GM21381 (cell line): ENCODE results near the gene IL17B.
"Not testable (repeated sequence)": the region's sequence is repeated elsewhere in the genome, so short reads cannot be mapped to it uniquely, and the experiment has no call there.

ENCODE experiments used
- ATAC-seq: cut with Tn5 transposase; IDR thresholded peaks from one replicate; pipeline ENCODE4 v1.9.1; 2021; ENCODE audit warnings: mild to moderate bottlenecking, moderate library complexity; ENCODE audit not compliant: unreplicated experiment

Gene IL17B

DNA sequence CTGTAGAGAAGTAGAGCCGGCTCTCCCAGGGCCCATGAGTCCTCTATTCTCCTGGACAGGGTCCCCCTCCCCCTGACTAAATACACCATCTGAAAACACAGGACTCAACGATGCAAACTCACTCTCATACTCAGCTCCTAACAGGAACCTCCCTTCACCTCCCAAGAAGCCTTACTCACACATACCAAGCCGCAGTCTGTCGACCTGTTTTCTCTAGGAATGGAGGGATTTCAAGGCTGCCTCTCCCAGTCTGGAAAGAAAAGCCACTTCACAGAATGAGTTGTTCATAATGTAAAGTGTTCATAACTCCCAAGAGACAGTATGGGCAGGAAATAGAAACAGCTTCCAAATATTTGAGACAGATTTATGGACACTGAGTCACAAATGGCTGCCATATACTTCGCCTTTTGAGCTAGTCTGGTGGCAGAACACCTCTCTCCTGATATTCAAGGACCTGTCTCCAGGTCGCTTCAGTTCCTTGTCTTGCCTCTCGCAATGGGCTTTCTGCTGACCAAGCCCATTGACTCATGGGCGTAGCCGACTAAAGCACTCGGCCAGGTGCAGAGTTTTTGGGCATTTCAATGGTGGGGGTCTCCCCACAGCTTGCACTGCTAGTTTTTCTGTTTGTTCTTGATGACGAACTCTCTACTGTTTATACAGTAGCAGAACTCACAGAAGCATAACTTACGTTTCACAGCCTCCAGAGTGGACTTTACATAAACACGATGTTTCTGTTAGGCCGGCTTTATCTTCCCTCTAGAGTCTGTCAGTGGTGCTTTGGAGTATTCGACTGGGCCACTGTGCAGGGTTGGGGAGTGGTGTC, 25.0 kb upstream of the IL17B start:
- no peak for ATAC-seq

DNA sequence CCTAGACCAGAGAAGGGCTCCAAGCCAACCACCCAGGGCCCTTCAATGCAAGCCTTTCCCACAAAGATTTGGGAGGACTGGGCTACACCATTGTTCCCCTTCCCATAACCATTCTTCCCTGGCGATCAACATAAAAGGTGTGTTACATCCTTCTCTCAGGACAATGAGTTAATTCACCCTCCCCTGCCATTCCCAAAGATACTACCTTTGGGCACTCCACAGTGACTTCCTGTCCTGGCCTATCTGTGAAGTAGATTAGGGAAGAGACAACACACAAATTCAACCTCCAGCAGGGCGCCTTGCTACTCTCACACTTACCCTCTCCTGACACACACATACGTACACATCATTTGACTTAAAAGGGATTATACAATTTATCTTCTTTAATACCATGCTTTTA, 23.2 kb upstream of the IL17B start:
- ATAC-seq: no peak

DNA sequence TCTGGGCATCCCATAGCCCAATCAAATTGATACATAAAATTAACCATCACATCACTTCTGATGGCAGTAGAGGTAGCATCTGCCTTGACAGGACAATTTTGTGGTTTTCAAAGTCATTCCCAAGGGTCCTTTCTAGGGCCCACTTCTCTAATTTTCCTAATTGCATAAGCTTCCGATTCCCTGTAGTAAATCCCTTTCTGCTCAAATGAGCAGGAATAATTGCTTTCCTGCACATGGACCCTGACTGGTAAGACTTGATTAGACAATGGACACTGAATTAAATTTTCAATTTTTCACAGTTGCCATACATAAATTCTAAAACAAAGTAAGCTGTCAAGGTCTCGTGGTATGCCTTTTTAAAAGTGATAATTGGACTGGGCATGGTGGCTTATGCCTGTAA, 22.0 kb upstream of the IL17B start:
- no peak for ATAC-seq

DNA sequence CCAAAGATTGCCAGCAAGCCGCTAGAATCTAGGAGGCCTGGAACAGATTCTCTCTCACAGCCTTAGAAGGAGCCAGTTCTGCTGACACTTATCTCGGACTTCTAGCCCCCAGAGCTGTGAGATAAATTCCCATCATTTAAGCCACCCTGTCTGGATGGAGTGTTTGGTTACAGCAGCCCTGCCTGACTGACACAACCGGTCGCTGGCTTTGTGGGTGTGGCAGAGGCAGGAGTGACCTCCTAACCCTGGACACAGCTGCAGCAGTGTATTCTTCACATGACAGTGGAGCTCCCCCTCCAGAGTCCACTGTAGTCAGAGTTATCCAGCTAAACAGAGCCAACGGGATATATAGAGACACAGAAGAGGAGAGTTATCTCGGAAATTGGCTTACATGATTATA, 21.2 kb upstream of the IL17B start:
- ATAC-seq: no peak

DNA sequence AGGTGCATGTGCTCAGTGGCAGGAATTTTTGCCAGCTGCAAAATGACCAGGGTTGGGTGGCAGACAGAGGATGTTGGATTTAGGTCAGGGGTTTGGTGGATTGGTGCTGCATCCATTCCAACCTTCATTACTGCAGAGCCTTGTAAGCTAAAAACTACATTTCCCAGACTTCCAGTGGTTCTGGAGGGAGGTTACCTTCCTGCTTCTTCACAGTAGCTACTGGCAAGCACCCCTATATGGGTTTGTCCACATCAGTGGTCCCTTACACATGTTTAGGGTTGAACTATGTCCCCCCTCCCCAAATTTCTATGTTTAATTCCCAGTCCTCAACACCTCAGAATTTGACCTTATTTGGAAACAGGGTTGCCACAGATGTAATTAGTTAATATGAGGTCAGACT, 20.7 kb upstream of the IL17B start:
- no peak for ATAC-seq

DNA sequence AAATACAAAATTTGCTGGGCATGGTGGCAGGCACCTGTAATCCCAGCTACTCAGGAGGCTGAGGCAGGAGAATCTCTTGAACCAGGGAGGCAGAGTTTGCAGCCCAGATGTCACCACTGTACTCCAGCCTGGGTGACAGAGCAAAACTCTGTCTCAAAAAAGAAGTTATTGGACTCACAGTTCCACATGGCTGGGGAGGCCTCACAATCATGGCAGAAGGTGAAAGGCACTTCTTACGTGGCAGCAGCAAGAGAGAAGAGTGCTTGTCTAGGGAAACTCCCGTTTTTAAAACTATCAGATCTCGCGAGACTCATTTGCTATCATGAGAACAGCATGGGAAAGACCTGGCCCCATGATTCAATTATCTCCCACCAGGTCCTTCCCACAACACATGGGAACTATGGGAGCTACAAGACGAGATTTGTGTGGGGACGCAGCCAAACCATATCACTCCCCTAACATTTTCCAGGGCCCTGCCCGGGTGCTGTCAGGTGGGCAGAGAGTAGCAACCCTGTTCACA, 19.7 kb upstream of the IL17B start:
- ATAC-seq: not testable (repeated sequence)

DNA sequence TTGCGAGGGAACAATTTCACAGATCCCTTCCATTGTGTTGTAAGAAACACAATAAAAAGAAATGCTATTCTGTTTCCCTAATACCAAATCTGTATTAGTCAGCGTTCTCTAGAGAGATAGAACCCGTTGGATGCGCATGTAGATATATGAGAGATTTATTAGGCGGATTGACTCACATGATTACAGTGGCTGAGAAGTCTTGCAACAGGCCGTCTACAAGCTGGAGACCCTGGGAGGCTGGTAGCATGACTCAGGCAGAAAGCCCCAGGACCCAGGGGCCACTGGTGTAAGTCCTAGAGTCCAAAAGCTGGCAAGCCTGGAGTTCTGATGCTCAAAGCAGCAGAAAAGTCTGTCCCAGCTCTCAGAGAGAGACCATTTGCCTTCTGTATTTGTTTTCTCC, 18.4 kb upstream of the IL17B start:
- ATAC-seq: no peak

DNA sequence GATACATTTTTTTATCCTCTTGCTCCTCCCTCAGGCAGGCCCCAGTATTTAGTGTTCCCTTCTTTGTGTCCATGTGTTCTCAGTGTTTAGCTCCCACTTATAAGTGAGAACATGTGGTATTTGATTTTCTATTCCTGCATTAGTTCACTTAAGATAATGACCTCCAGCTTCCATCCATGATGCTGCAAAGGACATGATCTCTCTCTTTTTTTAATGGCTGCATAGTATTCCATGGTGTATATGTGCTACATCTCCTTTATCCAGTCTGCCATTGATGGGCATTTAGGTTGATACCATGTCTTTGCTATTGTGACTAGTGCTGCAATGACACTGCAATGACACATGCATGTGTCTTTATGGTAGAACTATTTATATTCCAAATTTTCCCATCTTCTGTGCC, 15.9 kb upstream of the IL17B start:
- ATAC-seq: not testable (repeated sequence)

DNA sequence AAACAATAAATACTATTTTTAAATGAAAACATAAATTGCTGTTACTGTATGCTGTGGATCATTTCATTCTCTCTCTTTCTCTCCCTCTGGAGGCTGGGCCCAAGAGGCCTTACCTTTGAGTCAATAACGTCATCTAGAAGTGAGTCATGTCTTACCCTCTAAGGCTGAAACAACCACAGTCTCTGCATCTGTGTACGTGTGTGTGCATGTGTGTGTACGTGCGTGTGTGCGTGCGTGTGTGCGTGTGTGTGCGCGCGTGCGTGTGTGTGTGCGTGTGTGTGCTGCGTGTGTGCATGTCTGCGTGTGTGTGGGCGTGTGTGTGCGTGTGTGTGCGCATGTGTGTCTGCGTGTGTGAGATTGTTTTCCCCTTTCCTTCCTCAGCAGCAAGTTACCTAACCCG, 13.6 kb upstream of the IL17B start:
- ATAC-seq: no peak

DNA sequence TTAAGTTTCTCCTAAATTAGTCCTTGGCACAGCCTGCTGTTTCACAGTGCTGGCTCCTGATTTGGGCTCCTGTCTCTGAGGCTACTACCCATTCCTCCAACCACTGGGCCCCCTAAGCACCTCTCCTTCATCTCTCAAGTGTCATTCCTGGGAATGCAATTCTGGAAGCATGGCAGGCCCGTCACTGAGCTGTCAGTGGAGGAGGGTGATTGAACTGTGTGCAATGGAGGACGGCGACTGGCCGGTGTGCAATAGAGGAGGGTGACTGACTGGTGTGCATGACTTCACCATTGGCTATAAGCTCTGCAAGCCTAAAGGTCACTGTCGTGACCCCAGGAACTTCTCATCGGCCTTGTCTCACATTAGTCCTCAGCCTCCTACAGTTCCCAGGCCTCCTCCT, 12.4 kb upstream of the IL17B start:
- no peak for ATAC-seq

DNA sequence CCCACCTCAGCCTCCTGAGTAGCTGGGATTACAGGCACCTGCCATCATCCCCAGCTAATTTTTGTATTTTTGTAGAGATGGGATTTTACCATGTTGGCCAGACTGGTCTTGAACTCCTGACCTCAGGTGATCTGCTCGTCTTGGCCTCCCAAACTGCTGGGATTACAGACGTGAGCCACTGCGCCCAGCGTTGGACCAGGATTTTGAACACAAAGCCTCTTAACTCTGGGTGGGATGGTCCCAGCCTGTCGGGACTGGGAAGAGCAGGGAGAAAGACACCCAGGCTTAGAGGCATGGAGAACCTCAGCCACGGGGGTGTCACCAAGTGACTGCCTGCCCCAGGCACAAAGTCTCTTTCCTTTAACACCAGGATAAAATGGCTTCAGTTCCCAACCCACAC, 12.0 kb upstream of the IL17B start:
- ATAC-seq: not testable (repeated sequence)

DNA sequence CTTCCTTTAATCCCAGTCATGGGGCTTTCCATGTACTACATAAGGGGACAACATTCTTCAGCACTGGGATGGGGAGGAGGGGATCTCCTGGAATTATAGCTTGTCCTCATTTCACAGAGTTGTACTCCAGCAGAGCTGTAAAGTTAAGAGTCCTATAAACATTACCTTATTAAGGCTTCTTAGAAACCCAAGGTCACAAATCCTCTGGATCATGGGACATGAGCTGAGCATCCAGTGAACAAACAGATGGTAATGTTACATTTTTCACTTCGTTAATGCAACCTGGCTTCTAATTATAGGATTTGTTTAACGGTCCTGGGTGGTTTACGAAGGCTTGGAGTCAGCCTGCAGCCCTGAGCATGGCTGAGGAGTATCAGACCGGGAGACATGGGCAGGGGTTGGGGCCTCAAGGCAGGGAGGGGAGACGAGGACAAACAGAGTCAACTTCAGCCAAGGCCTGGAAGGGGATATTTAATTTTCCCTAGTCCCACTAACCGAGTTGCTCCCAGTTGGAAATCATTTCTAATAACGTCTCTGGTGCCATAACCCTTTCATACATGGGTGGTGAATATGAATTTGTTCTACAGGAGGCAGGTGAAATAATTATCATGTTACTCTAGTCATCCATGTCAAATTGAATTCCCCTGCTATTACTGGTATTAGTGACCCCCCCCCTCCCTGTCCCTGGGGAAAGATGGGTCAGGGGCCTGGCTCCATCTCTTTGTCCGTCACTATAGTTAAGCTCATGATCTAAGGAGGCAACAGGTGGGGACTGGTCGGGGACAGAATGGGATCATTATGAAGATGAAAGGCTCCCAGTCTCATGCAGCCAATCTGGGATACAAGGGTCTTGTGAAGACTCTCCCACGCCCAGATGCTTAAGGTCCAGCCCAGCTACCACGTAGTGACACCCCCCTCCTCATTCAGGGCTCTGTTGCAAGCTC, 10.7 kb upstream of the IL17B start:
- no peak for ATAC-seq

DNA sequence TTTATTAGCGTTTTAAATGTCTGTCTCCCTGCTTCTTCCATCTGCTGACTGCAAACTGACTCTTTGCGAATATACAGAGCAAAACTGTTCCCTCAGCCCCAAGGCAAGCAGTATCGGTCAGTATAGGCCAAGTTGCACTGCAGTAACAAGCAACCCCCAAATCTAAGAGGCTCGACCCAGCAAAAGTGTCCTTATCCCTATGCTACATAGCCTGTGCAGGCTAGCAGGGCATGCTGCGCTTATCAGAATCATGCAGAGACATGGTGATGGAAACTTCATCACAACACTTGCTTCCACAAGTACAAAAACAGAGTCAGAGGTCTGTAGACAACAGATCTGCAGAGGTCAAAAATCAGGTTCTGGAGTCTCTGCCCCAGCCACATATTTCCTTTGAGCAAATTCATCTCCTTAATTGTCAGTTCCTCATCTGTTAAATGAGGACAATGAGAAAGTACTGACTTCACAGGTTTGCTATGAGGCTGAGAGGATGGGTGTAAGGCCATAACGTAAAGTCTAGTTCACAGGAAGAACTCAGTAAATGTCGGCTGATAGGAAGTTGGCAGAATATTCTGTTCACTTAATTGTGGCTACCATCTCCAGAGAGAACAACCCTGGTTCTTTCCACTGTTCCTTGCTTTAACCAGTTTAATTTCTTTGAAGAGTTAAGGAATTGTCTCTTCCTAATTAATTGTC, 9.6 kb upstream of the IL17B start:
- ATAC-seq: no peak

DNA sequence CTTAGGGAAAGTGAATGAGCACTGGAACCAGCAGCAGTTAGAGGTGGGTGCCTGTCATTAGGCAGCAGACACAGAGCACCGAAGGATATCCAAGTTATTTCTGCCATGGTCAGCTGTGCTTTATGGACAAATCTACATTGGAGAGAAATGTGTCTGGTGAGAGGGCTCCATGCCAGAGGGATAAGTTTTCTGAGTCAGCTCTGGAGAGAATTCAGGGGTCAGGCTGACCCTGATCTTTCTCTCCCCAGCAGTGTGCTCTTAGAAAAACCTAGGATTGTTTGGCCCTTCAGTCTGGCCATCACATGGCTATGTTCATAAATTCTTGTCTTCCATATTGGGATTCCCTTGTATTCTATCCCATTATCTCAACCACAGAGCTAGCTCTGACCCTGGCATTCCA, 8.9 kb upstream of the IL17B start:
- no peak for ATAC-seq

DNA sequence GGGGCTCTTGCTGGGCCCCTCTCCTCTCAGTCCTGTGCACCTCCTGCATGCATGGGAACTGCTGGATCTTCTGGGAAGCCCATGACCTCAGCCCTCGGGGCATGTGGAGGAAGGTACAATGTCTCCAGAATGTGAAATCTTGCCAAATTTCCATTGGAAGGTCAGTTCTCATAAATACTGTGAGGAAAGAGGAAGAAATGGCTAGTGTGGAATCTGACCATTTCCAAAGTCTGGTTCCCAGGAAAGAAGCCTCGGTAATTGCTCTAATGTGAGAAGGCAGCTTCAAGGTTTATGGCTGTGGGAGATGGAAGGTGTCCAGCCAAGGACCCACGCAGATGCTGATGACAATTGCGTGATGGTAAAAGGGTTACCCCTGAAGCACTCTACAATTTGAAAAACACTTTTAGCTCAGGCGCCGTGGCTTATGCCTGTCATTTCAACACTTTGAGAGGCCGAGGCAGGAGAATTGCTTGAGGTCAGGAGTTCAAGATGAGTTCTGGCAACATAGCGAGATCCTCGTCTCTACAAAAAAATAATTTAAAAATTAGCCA, 8.1 kb upstream of the IL17B start:
- no peak for ATAC-seq

DNA sequence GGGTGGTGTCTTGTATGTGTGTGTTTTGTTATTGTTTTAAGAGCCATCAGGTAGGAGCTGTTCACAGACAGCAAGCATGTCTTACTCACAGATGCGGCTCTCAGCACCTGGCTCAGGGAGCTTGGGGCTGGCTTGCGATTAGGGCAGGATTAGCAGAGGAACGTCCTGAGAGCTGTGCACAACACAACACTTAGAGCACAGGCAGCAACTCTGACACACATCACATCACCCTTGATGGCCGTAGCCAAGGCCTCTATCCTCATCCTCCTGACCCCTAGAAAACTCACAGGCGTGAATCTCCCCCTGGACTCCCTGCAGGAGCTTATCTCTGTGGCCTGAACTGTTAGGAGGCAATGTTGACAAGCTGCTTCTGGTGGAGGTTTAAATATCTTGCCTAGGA, 7.1 kb upstream of the IL17B start:
- ATAC-seq: no peak

DNA sequence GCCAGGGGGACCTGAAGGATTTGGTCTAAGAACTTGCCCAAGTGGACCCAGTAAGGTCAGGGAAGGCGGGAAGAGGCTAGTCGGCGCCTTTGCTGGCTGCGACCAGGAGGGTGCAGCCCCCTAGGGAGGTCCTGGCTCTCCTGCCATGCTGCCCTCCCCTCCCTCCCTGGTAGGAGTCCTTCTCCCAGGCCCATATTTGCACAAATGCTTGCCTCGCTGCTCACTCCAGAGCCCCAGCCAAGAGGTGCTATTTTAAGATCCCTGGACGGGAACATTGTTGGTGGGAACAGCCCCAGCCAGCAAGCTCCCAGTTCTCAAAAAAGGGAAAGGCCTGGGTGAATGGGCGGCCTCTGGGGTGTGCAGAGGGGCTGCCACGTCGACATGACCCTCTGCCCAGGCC, 4.3 kb upstream of the IL17B start:
- no peak for ATAC-seq

DNA sequence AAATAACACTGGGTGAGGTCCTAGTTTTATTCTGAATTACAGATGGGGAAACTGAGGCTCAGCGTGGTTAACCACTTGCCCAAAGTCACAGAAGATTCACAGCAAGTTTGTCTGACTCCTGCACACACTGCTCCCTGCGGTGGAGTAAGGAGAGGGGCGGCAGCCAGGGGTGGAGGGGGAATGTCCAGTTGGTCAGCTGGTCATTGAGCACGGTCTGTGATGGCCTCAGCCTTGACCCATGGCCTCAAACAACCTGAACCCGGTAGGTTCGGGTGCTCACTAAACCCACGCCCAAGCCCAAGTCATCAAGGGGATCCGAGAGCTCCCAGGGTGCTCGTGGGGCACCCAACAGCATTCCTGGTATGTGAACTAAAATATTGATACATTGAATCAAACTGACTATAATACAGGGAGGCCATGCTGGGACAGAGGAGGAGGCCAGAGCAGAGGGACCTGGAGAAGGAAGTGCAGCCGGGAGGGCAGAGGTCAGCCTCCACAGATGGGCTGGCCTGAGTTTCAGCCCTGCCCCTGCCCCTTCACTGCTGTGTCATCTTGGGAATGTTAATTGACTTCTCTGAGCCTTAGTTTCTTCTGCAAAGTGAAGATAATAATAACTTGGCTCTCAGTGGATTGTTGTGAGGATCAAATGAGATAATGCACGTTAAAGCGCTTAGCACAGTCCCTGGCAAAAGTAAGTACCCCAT, 3.6 kb upstream of the IL17B start:
- no peak for ATAC-seq

DNA sequence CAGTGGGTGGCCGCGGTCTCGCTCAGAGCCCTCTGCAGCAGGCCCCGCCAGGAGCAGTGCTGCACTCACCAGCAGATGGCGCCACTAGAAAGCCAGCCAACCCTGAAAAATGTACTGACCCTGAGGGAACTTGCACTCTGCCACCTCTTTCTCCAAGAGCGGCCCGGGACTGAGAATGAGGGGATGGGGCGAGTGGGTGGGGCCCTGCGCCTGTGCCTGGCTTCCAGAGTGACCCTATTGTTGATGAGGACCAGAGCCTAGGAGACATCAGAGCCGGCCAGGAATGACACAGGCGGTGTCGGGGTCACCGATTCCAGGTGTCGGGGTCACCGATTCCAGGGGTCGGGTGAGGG, 2.9 kb upstream of the IL17B start:
- peak; percentile 77 for ATAC-seq

DNA sequence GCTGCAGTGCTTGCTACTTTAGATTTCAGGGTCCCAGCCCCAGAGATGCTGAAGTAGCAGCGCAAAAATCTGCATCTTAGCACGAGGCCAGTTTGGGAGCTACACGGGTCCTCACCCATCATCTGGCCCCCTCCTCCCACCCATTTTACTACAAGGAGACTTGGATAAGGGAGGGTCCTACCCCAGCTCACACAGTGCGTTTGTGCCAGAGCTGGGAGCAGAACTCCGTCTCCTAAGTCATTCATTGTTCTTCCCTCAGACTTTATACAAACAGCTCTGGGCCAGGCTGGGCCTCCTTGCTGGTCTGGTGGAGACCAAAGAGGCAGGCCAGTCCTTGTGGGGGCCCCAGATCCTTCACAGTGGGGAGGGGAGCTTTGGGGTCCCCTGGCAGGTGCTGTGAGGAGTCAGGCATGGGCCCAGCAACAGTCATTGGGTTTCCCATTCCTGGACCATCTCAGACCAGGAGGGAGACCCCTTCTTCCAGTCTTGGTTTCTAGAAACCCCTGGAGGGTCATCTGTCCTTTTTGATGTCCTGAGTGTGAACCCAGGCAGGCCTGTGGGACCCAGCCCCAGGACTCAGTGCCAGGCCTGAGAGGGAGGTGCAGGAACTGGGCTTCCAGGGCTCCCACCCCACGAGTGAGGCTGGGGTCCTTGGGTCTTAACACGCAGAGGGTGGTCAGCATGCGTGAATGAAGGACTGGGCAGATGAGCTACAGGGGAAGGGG, 2.3 kb upstream of the IL17B start:
- ATAC-seq: peak; percentile 21
